Posterior cingulate gyrus (tissue), 11 donors: Measurements from ENCODE around the gene RPS6KA1.
A peak's percentile ranks its signal among the peaks of the same experiment; 100 is the strongest.

ENCODE experiments used
- DNase-seq, 10 donors: peaks; one replicate each; pipeline versions ENCODE4 v3.0.0 to v3.0.0-alpha.2; 2020 to 2021; ENCODE audit warnings: mixed read lengths in 3 of 10
- intact Hi-C: fragments of 100-400 bp; cut with DNase I; formaldehyde crosslinking; loops from one replicate; pipeline ENCODE4 v1.15.1; 2023

The RPS6KA1 gene

GRCh38 chr1:26530895-26531598, 1.5 kb downstream of the RPS6KA1 start:
- DNase-seq, result no peak
- intact Hi-C loops, result loop anchor here (10.0 kb wide), 1 partner anchor 64 kb away; no protein-coding TSS in a partner anchor

DNA sequence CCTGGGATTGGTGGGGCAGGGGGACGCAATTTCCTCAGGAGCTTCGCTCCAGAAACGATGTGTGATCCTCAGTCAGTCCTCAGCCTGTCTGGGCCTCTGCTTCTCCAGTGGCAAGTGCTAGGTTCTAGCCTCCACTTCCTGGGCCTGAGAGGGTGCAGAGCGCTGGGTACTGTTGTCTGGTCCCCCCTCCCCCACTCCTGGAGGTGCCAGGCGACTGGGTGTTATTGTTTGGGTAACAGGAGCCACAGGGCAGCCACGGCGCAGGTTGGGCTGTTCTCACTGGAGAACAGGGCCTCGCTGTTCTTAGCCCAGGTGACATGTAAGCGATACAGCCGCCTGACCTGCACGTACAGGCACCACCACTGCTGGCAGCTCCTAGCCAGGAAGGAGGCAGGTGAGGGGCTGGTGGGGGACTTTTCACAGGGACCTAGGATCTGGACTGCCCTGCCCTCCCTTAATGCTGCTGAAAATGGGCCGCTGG, 2.1 kb downstream of the RPS6KA1 start:
- peak in 1 of 10 donors; percentile 64 for DNase-seq
- intact Hi-C loops, result loop anchor here (10.0 kb wide), 1 partner anchor 63 kb away; no protein-coding TSS in a partner anchor

DNA sequence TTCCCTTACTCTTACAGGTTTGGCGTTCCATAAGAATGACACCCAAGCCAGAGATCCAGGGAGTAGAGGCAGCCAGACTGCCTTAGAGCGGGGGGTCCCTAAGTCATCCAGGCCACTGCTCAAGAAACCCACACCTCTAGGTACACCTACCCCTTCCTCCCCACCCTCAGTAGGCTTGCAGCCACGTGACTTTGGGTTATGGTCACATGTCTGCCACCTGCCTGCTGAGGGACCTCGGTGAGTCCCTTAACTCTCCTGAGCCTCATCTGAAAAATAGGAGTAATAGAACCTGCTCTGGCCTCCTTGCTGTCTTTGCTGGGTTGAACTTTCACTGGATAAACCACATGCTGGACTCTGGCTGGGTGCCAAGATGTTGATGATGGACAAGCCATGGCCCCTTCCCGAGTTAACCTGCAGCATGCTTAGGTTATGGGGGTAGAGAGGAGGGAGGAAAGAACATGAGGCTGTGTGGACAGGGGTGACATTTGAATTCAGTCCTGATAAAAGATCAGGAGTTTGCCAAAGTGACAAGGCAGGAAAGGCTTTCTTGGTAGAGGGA, 4.5 kb downstream of the RPS6KA1 start:
- DNase-seq, result no peak
- intact Hi-C loops, result loop anchor here (10.0 kb wide), 1 partner anchor 61 kb away; no protein-coding TSS in a partner anchor

DNA sequence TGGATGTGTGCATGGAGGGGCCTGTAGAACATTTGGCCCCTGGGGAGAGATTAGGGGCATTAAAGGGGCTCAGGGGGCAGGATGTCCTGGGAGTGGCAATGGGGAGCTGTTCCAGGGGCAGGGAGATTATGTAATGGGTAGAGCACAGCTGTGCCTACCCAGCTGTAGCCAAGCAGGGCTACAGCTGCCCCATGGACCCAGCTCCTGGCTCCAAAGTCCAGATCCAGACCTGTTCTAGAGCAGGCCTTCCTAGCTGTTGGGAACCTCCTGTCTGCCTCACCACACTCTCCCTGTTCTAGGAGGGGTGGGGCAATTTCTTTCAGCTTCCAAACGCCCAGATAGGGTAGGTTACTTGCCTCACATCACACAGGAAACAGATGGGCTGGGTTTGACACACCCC, 5.6 kb downstream of the RPS6KA1 start:
- peak in 2 of 10 donors; percentile 62 to 69 for DNase-seq
- intact Hi-C loops, result loop anchor here (10.0 kb wide), 1 partner anchor 60 kb away; no protein-coding TSS in a partner anchor

- intact Hi-C loops, result loop anchor here (10.0 kb wide), 1 partner anchor 59 kb away; no protein-coding TSS in a partner anchor
- DNase-seq, result peak in 1 of 10 donors; percentile 8
Measured at GRCh38 chr1:26536081-26536480, 6.5 kb downstream of the RPS6KA1 start.

- intact Hi-C loops, result loop anchor here (10.0 kb wide), 1 partner anchor 58 kb away; no protein-coding TSS in a partner anchor
- DNase-seq, result no peak
Measured at GRCh38 chr1:26536521-26536920, 7.0 kb downstream of the RPS6KA1 start.

DNA sequence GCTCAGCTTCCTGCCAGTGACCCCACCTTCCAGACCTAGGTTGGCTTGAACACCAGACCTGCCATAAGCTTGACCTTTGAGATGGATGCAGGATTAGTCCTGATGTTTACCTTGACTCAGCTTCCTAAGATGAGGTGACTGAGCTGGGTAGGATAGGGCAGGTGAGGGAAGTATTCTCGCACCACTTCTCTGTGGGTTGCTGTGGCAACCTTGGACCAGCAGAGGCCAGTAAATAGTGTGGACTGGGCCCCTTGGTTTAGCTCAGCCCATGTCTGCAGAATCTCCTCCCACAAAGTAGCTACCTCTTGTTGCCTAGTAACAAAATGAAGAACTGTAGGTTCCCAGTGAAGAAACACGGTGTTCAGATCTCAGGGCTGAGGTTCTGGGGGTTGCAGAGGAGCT, 8.4 kb downstream of the RPS6KA1 start:
- DNase-seq, result peak in 3 of 10 donors; percentile 49 to 82 (median 53)
- intact Hi-C loops, result loop anchor here (10.0 kb wide), 1 partner anchor 57 kb away; no protein-coding TSS in a partner anchor

- peak in 3 of 10 donors; percentile 38 to 85 (median 79) for DNase-seq
- intact Hi-C loops, result loop anchor here (10.0 kb wide), 1 partner anchor 56 kb away; no protein-coding TSS in a partner anchor
Measured at GRCh38 chr1:26538480-26539412, 9.2 kb downstream of the RPS6KA1 start.

DNA sequence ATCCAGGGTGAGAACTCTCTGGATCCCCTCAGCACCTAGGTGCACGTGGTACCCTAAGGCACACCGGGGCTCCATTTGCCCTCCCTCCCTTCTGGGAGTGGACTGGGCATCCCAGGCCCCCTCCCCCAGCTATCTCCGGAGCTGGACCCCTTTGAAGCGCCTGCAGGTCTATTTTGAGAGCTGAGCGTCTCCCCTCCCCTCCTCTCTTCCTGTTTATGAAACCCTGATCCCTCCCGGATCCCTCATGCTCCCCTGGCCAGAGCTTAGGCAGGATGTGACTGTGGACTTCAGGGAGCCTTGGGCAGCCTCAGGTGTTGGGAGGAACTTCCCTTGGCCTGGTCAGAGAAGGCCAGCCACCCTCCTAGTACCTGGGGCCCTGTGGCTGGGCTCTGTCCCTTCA, 10.2 kb downstream of the RPS6KA1 start:
- peak in 1 of 10 donors; percentile 47 for DNase-seq
- intact Hi-C loops, result loop anchor here (10.0 kb wide), 1 partner anchor 55 kb away; no protein-coding TSS in a partner anchor

DNA sequence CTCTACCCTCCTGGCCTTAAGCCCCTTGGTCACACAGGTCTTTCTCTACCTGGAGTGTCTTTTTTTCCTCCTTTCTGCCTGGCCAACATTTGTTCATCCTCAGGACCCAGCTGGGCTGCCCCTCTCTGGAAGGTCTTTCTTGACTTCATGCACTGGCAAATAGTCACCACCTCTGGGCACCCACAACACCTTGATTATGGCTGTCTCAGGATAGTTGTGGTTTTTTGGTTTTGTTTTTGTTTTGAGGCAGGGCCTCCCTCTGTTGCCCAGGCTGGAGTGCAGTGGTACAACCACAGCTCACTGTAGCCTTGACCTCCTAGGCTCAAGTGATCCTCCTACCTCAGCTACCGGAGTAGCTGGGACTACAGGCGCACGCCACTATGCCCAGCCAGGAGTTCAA, 10.8 kb downstream of the RPS6KA1 start:
- no peak for DNase-seq
- intact Hi-C loops, result no loop called here

GRCh38 chr1:26541431-26541815, 11.9 kb downstream of the RPS6KA1 start:
- peak in 1 of 10 donors; percentile 56 for DNase-seq
- intact Hi-C loops, result no loop called here

- intact Hi-C loops, result no loop called here
- DNase-seq, result peak in 8 of 10 donors; percentile 38 to 91 (median 56)
Measured at GRCh38 chr1:26541816-26542711, 12.5 kb downstream of the RPS6KA1 start.

- peak in 3 of 10 donors; percentile 60 to 66 (median 62) for DNase-seq
- intact Hi-C loops, result no loop called here
Measured at GRCh38 chr1:26542771-26543451, 13.3 kb downstream of the RPS6KA1 start.

GRCh38 chr1:26543462-26543861, 13.9 kb downstream of the RPS6KA1 start:
- intact Hi-C loops, result no loop called here
- peak in 1 of 10 donors; percentile 25 for DNase-seq

DNA sequence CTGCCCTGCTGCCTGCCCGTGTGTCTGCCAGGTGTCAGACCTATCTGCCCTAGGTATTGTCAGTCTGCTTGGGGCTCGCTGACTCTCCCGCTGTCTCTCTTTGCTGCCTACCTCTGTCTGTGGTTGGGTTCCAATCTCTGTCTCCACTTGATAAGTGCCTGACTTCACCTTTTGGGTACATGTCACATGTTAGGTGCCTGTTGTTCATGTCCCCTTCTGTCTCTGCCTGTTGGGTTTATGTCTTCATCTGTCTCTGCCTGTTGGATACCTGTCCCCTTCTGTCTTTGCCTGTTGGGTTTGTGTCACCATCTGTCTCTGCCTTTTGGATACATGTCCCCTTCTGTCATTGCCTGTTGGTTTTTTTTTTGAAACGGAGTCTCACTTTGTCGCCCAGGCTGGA, 14.6 kb downstream of the RPS6KA1 start:
- DNase-seq, result peak in 1 of 10 donors; percentile 9
- intact Hi-C loops, result no loop called here

DNA sequence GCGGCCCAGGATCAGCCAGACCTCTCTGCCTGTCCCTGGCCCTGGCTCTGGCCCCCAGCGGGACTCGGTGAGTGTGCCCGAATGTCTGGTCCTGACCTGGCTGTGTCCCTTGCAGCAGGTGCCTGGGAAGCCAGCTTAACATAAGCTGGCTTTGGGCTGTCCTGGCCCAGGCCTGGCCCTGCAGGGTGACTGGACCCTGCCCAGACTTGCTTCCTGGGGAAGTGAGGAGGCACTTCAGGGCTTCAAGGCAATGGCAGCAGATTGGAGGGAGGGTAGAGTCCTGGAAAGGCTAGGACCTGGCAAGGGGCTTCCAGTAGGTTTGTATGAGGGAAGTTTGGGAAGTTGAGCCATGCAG, 16.4 kb downstream of the RPS6KA1 start:
- DNase-seq, result no peak
- intact Hi-C loops, result no loop called here

GRCh38 chr1:26546375-26546774, 16.8 kb downstream of the RPS6KA1 start:
- DNase-seq, result no peak
- intact Hi-C loops, result no loop called here

DNA sequence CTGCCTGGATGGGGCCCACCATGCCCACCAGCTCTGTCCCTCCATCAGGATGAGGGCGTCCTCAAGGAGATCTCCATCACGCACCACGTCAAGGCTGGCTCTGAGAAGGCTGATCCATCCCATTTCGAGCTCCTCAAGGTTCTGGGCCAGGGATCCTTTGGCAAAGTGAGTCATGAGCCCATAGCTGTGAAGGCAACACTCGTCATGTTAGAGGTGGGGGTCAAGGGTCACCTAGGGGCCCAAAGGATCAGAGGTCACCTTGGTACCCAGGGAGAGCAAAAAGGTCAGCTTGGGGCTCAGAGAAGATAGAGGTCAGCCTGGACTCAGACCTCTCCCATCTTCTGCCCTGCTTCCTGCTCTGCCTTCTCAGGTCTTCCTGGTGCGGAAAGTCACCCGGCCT, 17.3 kb downstream of the RPS6KA1 start:
- no peak for DNase-seq
- intact Hi-C loops, result no loop called here

DNA sequence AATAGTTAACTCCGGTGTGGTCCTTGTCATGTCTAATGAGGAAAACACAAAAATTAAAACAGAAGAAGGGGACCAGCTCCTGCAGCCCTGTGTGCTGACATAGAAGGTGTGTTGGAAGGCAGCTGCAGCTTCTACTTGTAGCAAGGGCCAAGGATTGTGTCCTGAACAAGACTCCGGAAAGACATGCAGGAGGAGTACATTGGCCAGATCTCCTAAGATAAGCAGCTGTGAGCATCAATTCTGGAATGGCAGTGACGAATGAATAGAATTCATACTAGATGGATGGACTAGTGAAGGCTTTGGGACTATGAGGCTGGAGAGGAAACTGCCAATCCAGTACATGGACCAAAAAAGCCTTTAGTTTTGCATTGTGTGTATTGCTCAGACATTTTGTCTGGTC, 19.3 kb downstream of the RPS6KA1 start:
- intact Hi-C loops, result no loop called here
- DNase-seq, result no peak
